Measurements from ENCODE around the gene PCIF1. TPM values are rescaled to one million over a fixed set of nuclear protein-coding genes. Genes with fewer than 3 reads are reported as not detected.
"Not testable (repeated sequence)": the region's sequence is repeated elsewhere in the genome, so short reads cannot be mapped to it uniquely, and the experiment has no call there.

PCIF1 gene
- total RNA-seq, 4 donors from 2014 or later = 10.4 to 36.8 (median 16.4) TPM

GRCh38 chr20:45925821-45926506 lies 8.5 kb upstream of the PCIF1 start:
- DNase-seq = no peak
- no peaks in the 10 kb centered on the region for H3K9me3 ChIP-seq
- H3K4me1 ChIP-seq = peaks cover 9 to 38% (median 18%) of the 10 kb centered on the region in 3 donors
- no peaks in the 10 kb centered on the region for H3K27me3 ChIP-seq
- 56 to 62% methylated on average over 5 to 7 of the region's 9 CpGs for WGBS, 2 donors
- TF ChIP-seq POLR2A (IDR thresholded peaks at IDR 0.05) = no peak
- TF ChIP-seq CTCF (IDR thresholded peaks at IDR 0.05) = no peak
- H3K4me3 ChIP-seq = no peak overlapping the region
- no peaks in the 10 kb centered on the region for H3K36me3 ChIP-seq
- peak overlapping the region in 1 of 4 donors; percentile 71 for H3K27ac ChIP-seq
- intact Hi-C loops (cut with DNase I) = no loop called here

DNA sequence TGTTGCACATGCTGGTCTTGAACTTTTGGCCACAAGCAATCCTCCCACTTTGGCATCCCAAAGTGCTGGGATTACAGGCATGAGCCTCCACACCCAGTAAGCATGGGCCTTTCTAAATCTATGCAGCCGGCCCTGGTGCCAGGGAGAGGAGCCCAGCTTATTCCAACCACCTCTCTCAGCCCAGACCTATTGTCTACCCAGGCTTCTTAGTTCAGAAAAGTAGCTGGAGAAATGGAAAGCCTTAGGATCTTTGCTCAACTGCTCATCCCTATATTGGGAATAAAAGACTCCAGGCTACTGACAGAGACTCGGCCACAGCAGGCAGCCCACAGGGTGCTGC lies 7.8 kb upstream of the PCIF1 start:
- DNase-seq = no peak
- H3K4me1 ChIP-seq = peaks cover 9 to 37% (median 18%) of the 10 kb centered on the region in 3 donors
- H3K27me3 ChIP-seq = no peaks in the 10 kb centered on the region
- WGBS, 2 donors = 100% methylated on average over 1 of the region's 2 CpGs; no CpG with 5 or more reads in 1 of the 2 donors
- intact Hi-C loops (cut with DNase I) = no loop called here
- H3K9me3 ChIP-seq = no peaks in the 10 kb centered on the region
- H3K27ac ChIP-seq = no peak overlapping the region
- no peaks in the 10 kb centered on the region for H3K36me3 ChIP-seq
- TF ChIP-seq CTCF (IDR thresholded peaks at IDR 0.05) = no peak
- no peak for TF ChIP-seq POLR2A (IDR thresholded peaks at IDR 0.05)
- no peak overlapping the region for H3K4me3 ChIP-seq

GRCh38 chr20:45927071-45927878 lies 7.2 kb upstream of the PCIF1 start:
- WGBS, 2 donors = 65 to 81% methylated on average over 11 to 13 of the region's 14 CpGs
- intact Hi-C loops (cut with DNase I) = no loop called here

DNA sequence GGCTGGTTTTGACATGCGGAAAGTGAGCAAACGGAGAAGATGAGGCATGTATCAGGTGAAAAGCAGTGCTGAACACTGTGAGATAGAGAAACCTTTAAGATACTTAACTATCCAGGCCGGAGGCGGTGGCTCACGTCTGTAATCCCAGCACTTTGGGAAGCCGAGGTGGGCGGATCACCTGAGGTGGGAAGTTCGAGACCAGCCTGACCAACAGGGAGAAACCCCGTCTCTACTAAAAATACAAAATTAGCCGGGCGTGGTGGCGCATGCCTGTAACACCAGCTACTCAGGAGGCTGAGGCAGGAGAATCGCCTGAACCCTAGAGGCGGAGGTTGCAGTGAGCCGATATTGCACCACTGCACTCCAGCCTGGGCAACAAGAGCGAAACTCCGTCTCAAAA lies 2.8 kb upstream of the PCIF1 start:
- DNase-seq; H3K27ac ChIP-seq; intact Hi-C loops (cut with DNase I); H3K9me3 ChIP-seq; H3K36me3 ChIP-seq; H3K27me3 ChIP-seq; H3K4me3 ChIP-seq: not testable (repeated sequence)
- 94 to 95% methylated on average over 13 to 17 of the region's 17 CpGs for WGBS, 2 donors
- H3K4me1 ChIP-seq = peaks cover 8 to 27% (median 14%) of the 10 kb centered on the region in 3 donors

More at GRCh38 chr20:45927071-45927878, 7.2 kb upstream of the PCIF1 start:
- Histone ChIP-seq H3K4me1 (peaks cover 8 to 31% (median 17%) of the 10 kb centered on the region in 3 donors), H3K9me3 (no peaks in the 10 kb centered on the region), H3K27ac (no peak overlapping the region), H3K4me3 (no peak overlapping the region), H3K27me3 (no peaks in the 10 kb centered on the region), H3K36me3 (peaks cover 0 to under 1% (median 0%) of the 10 kb centered on the region in 3 donors)
- TF ChIP-seq CTCF (IDR thresholded peaks at IDR 0.05) (no peak), POLR2A (IDR thresholded peaks at IDR 0.05) (no peak)
- DNase-seq = no peak

GRCh38 chr20:45933266-45934045 lies 1.0 kb upstream of the PCIF1 start:
- peaks cover 7 to 26% (median 12%) of the 10 kb centered on the region in 3 donors for H3K36me3 ChIP-seq
- peaks cover 12 to 41% (median 16%) of the 10 kb centered on the region in 3 donors for H3K4me1 ChIP-seq
- no peaks in the 10 kb centered on the region for H3K9me3 ChIP-seq
- no peaks in the 10 kb centered on the region for H3K27me3 ChIP-seq
- 3 to 27% methylated on average over 10 to 12 of the region's 22 CpGs for WGBS, 2 donors
- TF ChIP-seq POLR2A (IDR thresholded peaks at IDR 0.05) (peak in 1 of 4 donors; percentile 37), CTCF (IDR thresholded peaks at IDR 0.05) (peak in 4 of 6 experiments; percentile 29 to 39 (median 37))
- no peak for DNase-seq
- H3K27ac ChIP-seq = peak overlapping the region; percentile 100
- intact Hi-C loops (cut with DNase I) = no loop called here
- peak overlapping the region; percentile 91 to 99 (median 97) for H3K4me3 ChIP-seq
